ENCODE measurements around the gene VAV3. TPM values are rescaled to one million over a fixed set of nuclear protein-coding genes. Genes with fewer than 3 reads are reported as not detected.

Gene VAV3
- total RNA-seq, 2 experiments from 2014 or later = 5.5 to 5.6 TPM

DNA sequence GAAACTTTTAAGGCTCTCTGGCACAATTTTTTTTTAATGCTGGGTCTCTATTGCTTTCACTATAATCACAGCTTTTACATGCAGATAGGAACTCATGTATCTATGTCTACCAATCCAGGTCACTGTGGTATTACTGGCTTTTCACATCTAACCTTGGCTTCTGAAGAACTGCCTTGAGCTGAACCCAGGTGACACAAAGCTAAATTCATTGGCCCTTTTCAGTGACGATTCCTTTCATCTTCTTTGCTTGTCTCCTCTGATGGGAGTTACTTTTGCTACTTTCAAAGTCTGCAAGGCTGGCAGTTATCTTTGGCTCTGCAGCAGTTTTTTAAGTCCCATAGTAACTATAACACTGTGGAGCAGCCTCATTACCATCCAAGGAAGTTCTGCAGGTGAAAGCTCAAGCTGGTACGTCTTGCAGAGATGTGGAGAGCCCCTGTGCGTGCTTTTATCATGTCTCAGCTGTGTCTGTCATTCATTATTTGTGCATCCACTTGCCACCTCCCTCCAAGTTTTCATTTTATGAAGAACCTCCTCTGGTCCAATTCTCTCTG lies 364.3 kb downstream of the VAV3 start:
- H3K36me3 ChIP-seq (ENCODE audit: insufficient read depth, low read length) = no peaks in the 10 kb centered on the region
- Mint-ChIP-seq H3K9me3 (no peaks in the 10 kb centered on the region), H3K27me3 (no peaks in the 10 kb centered on the region), H3K4me3 (no peak overlapping the region), H3K27ac (no peak overlapping the region), H3K4me1 (ENCODE audit: low read depth) (no peaks in the 10 kb centered on the region), H3K36me3 (ENCODE audit: low read depth) (peaks cover 8% of the 10 kb centered on the region)
- ChIA-PET CTCF (no interaction called here), POLR2A (no interaction called here)
- intact Hi-C loops (cut with DNase I, micrococcal nuclease) = no loop called here
- no peaks in the 10 kb centered on the region for H3K4me1 ChIP-seq (ENCODE audit: insufficient read depth, low read length)
- no peaks in the 10 kb centered on the region for H3K27me3 ChIP-seq (ENCODE audit: control insufficient read depth in 1 of 2, insufficient read depth in 2 of 2, low read length in 2 of 2)
- no peak overlapping the region for H3K27ac ChIP-seq (ENCODE audit: low read depth in 1 of 2, low read length in 2 of 2)
- no peak for ATAC-seq (ENCODE audit: poor library complexity)
- H3K4me3 ChIP-seq (ENCODE audit: low read length) = no peak overlapping the region
- no peaks in the 10 kb centered on the region for H3K9me3 ChIP-seq (ENCODE audit: control insufficient read depth in 1 of 2, insufficient read depth in 1 of 2, low read length in 2 of 2)
- TF ChIP-seq, protein P1, sequence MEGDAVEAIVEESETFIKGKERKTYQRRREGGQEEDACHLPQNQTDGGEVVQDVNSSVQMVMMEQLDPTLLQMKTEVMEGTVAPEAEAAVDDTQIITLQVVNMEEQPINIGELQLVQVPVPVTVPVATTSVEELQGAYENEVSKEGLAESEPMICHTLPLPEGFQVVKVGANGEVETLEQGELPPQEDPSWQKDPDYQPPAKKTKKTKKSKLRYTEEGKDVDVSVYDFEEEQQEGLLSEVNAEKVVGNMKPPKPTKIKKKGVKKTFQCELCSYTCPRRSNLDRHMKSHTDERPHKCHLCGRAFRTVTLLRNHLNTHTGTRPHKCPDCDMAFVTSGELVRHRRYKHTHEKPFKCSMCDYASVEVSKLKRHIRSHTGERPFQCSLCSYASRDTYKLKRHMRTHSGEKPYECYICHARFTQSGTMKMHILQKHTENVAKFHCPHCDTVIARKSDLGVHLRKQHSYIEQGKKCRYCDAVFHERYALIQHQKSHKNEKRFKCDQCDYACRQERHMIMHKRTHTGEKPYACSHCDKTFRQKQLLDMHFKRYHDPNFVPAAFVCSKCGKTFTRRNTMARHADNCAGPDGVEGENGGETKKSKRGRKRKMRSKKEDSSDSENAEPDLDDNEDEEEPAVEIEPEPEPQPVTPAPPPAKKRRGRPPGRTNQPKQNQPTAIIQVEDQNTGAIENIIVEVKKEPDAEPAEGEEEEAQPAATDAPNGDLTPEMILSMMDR (IDR thresholded peaks at IDR 0.05) = no peak
- DNase-seq = peak in 1 of 14 experiments; percentile 7

DNA sequence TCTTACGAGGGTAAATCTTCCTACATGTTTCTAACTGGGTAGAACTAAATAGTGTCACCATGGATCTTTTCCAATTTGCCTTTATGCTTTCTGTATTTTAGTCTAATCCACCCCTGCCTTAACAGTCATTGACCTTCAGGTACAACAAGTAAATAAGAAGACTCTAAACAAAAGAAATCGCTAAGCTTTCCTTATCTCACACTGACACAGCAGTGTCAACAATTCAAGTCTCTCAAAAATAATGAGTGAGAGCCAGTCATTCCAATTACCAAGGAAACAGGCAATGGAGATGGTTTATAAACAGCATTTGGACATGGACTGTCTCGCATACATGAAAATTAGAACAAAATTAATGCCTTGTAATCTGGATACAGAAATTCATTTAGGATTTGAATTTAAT lies 365.8 kb downstream of the VAV3 start:
- DNase-seq = no peak
- CTCF ChIA-PET = no interaction called here
- intact Hi-C loops (cut with DNase I, micrococcal nuclease) = no loop called here
- ATAC-seq (ENCODE audit: poor library complexity) = no peak
- Histone ChIP-seq H3K27ac (ENCODE audit: low read depth in 1 of 2, low read length in 2 of 2) (no peak overlapping the region), H3K9me3 (ENCODE audit: control insufficient read depth in 1 of 2, insufficient read depth in 1 of 2, low read length in 2 of 2) (no peaks in the 10 kb centered on the region), H3K27me3 (ENCODE audit: control insufficient read depth in 1 of 2, insufficient read depth in 2 of 2, low read length in 2 of 2) (no peaks in the 10 kb centered on the region), H3K36me3 (ENCODE audit: insufficient read depth, low read length) (no peaks in the 10 kb centered on the region), H3K4me3 (ENCODE audit: low read length) (no peak overlapping the region), H3K4me1 (ENCODE audit: insufficient read depth, low read length) (no peaks in the 10 kb centered on the region)
- TF ChIP-seq, protein P1 (IDR thresholded peaks at IDR 0.05) = no peak
- no peaks in the 10 kb centered on the region for H3K4me1 Mint-ChIP-seq (ENCODE audit: low read depth)
- H3K27me3 Mint-ChIP-seq = no peaks in the 10 kb centered on the region
- H3K9me3 Mint-ChIP-seq = no peaks in the 10 kb centered on the region
- no peak overlapping the region for H3K27ac Mint-ChIP-seq
- peaks cover 8% of the 10 kb centered on the region for H3K36me3 Mint-ChIP-seq (ENCODE audit: low read depth)
- POLR2A ChIA-PET = no interaction called here
- no peak overlapping the region for H3K4me3 Mint-ChIP-seq

DNA sequence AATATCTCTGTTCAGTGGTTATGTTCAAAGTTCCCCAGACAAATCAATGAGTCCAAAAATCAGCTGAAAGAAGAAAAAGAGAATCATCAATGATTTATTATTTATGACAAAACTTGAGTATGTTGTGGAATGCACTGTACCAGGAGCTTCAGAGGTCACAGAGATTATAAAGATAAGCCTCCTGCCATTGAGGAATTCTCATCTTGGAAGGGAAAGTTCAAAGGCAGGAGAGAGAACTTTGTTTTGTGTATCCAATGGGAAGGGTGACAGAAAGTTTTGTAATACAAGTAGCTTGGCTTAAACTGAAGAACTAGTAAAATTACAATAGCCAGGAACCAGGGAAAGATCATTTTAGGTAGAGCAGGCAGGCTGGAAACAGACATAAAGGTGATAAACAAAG lies 367.7 kb downstream of the VAV3 start:
- Histone ChIP-seq H3K9me3 (ENCODE audit: control insufficient read depth in 1 of 2, insufficient read depth in 1 of 2, low read length in 2 of 2) (no peaks in the 10 kb centered on the region), H3K27ac (ENCODE audit: low read depth in 1 of 2, low read length in 2 of 2) (no peak overlapping the region), H3K4me1 (ENCODE audit: insufficient read depth, low read length) (no peaks in the 10 kb centered on the region), H3K36me3 (ENCODE audit: insufficient read depth, low read length) (no peaks in the 10 kb centered on the region), H3K4me3 (ENCODE audit: low read length) (no peak overlapping the region), H3K27me3 (ENCODE audit: control insufficient read depth in 1 of 2, insufficient read depth in 2 of 2, low read length in 2 of 2) (no peaks in the 10 kb centered on the region)
- no peak for DNase-seq
- ChIA-PET CTCF (no interaction called here), POLR2A (no interaction called here)
- ATAC-seq (ENCODE audit: poor library complexity) = no peak
- H3K27me3 Mint-ChIP-seq = no peaks in the 10 kb centered on the region
- peaks cover 8% of the 10 kb centered on the region for H3K36me3 Mint-ChIP-seq (ENCODE audit: low read depth)
- peaks cover 8% of the 10 kb centered on the region for H3K4me1 Mint-ChIP-seq (ENCODE audit: low read depth)
- no peak overlapping the region for H3K27ac Mint-ChIP-seq
- intact Hi-C loops (cut with DNase I, micrococcal nuclease) = no loop called here
- no peak overlapping the region for H3K4me3 Mint-ChIP-seq
- TF ChIP-seq, protein P1 (IDR thresholded peaks at IDR 0.05) = no peak
- no peaks in the 10 kb centered on the region for H3K9me3 Mint-ChIP-seq

All from CD4-positive, alpha-beta T cell (primary cell).